ENCODE measurements around the gene MPP7.

The MPP7 gene

DNA sequence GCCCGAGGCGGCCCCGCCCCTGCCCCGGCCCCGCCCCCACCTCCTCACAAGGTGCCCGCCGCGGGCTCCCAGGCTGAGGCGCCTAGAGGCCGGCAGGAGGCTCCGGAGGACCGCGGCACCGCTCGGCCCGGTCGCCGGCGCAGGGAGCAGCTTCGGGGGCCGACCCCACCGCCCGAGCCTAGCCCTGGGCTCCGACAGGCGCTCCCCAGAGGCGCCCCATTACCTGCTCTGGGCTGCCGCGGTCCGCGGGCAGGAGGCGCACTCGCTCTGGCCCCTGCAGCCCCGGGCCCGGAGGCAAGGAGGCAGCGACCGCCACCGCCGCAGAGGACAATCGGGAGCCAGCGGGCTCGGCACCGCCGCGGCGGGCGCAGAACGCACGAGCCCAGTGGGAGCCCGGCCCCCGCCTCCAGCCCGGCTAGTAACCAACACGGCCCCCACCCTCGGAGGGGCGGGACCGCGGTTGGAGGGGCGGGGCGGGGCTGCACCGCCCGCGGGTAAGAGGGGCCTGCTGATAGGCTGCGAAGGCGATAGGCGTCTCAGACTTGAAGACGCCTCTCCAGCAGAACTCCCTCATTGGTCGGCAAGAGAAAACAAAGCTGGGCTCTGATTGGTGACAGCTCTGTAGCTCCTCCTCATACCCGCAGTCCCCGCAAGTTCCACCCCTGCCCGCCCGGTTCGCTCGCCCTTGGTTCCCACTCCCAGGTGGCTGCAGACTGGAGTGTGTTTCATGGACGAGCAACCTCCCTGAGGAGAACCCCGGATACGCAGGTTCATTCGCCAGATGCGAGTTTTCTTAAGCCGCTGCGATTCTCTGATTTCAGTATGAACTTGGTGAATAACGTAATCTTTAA, at the start of gene MPP7:
Gene MPP7, minus strand, starts transcription at position 427 of the 851 bp plus-strand sequence. CDS start 64,460 bp downstream, outside the sequence.
- no peak for TF ChIP-seq GATA2 (IDR thresholded peaks at IDR 0.05; ENCODE audit: low read depth, low read length)
- TF ChIP-seq GATA3 (IDR thresholded peaks at IDR 0.05; ENCODE audit: low read depth, low read length) = no peak

DNA sequence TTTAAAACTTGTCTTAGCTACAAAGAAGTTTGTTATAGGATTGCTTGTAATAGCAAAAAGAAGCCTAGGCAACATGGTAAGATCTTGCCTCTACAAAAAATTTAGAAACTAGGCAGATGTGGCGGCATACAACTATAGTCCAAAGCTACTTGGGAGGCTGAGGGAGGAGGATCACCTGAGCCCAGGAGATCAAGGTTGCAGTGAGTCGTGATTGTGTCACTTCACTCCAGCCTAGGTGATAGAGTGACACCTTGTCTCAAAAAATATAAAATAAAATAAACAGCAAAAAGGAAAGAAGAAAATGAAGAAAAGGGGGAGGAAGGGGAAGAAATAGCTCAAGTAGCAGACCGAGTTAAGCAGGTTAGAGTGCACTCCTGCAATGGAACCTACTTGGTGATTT, 47.0 kb upstream of the MPP7 start:
- no peak for TF ChIP-seq GATA2 (IDR thresholded peaks at IDR 0.05; ENCODE audit: low read depth, low read length)
- no peak for TF ChIP-seq GATA3 (IDR thresholded peaks at IDR 0.05; ENCODE audit: low read depth, low read length)

GRCh38 chr10:28343987-28344895, 41.4 kb upstream of the MPP7 start:
- TF ChIP-seq GATA3 (IDR thresholded peaks at IDR 0.05; ENCODE audit: low read depth, low read length) (no peak), GATA2 (IDR thresholded peaks at IDR 0.05; ENCODE audit: low read depth, low read length) (no peak)

GRCh38 chr10:28343252-28343651, 40.4 kb upstream of the MPP7 start:
- TF ChIP-seq GATA2 (IDR thresholded peaks at IDR 0.05; ENCODE audit: low read depth, low read length) (no peak), GATA3 (IDR thresholded peaks at IDR 0.05; ENCODE audit: low read depth, low read length) (no peak)

GRCh38 chr10:28332726-28333125, 29.9 kb upstream of the MPP7 start:
- TF ChIP-seq GATA2 (IDR thresholded peaks at IDR 0.05; ENCODE audit: low read depth, low read length) = no peak

DNA sequence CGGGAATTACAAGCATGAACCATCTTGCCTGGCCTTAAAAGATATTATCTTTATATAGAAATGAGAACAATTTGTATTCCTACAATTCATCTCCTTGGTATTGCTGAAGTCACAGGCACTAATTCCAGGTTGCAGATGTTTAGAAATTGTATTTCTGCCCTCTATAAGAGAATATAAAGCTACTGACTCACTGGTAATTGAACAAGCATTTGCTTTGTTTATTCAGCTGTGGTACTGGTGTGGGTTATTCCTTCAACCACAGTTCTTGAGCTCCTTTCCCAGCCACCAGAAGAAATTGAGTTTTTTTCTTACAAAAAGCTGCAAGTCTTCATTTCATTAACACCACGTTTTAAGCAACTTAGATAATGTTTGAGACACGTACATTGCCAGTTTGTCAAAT, 29.0 kb upstream of the MPP7 start:
- no peak for TF ChIP-seq GATA2 (IDR thresholded peaks at IDR 0.05; ENCODE audit: low read depth, low read length)

GRCh38 chr10:28331066-28331465, 28.2 kb upstream of the MPP7 start:
- TF ChIP-seq GATA2 (IDR thresholded peaks at IDR 0.05; ENCODE audit: low read depth, low read length) = no peak
- TF ChIP-seq GATA3 (IDR thresholded peaks at IDR 0.05; ENCODE audit: low read depth, low read length) = no peak

GRCh38 chr10:28328346-28328745, 25.5 kb upstream of the MPP7 start:
- TF ChIP-seq GATA2 (IDR thresholded peaks at IDR 0.05; ENCODE audit: low read depth, low read length) = no peak
- TF ChIP-seq GATA3 (IDR thresholded peaks at IDR 0.05; ENCODE audit: low read depth, low read length) = no peak

DNA sequence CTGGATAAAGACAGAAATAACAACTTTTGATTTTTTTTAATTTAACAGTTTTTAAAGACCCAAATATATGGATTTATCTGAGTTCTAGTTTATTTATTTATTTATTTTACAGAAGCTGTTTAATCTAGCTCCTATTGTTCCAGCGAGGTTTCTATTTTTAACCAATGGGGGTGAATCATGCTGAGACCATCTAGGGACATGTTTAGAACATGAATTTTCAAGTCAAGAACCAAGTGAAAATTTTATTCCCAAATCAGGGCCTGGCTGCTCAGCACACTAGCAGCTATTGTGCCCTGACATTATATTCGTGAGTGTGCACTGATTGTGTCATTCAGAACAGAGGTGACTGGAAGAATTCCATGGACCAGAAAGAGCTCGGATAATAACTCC, 24.6 kb upstream of the MPP7 start:
- TF ChIP-seq GATA3 (IDR thresholded peaks at IDR 0.05; ENCODE audit: low read depth, low read length) = no peak
- TF ChIP-seq GATA2 (IDR thresholded peaks at IDR 0.05; ENCODE audit: low read depth, low read length) = no peak

DNA sequence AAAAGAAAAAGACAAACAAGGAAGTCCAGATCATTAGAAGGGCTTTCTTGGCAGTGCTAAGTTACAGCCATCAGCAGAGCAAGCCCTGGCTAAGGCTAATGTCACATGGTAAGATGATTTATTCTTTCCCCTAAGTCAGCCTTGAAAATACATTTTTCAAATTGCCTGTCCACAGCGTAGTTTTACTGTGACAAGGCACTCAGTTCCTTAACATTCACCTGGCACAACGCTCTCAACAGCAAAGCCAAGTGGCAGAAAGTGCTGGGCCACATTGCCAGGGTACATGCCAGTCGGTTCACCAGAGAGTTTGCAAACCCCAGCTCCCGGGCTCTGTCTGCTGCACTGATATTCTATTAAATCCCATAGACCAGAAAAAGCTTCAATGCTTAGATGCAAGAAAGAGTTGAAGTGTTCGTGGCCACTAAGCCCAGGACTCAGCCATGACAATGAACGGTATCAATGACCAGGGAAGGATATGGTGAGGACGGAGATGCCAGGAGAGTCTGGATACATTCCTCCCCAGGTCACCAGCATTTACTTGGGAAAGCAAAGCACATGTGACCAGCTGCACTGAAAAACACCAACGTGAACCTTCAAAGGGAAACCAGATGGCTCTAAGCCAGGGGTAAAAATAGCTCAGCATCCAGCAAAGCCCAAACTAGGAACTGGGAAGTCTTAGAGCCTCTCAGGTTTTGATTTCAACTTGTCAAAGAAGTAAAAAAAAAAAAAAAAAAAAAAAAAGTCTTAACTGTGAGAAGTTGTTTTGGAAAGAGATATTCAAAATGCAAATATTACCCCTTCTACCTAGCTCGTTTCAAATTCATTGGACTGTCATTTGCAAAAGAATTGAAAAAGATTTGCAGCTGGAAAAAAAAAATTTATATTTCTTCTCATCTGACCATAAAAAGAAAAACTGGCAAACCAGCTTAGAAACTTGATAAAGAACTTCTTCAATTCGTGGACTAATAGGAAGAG, 23.9 kb upstream of the MPP7 start:
- TF ChIP-seq GATA3 (IDR thresholded peaks at IDR 0.05; ENCODE audit: low read depth, low read length) (no peak), GATA2 (IDR thresholded peaks at IDR 0.05; ENCODE audit: low read depth, low read length) (no peak)

DNA sequence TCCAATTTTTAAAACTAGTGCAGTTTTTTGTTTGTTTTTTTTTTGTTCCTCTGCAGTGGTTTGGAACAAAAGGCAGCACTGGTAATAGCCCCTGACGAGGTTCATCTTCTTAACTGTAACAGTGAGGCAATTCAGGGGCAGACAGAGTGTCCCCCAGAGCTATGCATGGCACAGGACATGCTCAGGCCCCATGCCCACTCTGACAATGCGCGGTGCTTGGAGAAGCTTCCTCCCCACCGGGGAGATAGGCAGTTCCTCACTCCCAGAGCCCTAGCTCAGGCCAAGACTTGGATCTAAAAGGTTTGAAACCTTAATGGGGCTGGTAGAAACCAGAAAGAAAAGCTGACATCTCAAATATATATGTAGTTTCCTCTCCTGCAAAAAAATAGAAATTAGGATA, 17.9 kb upstream of the MPP7 start:
- no peak for TF ChIP-seq GATA2 (IDR thresholded peaks at IDR 0.05; ENCODE audit: low read depth, low read length)
- no peak for TF ChIP-seq GATA3 (IDR thresholded peaks at IDR 0.05; ENCODE audit: low read depth, low read length)

- TF ChIP-seq GATA3 (IDR thresholded peaks at IDR 0.05; ENCODE audit: low read depth, low read length) (no peak), GATA2 (IDR thresholded peaks at IDR 0.05; ENCODE audit: low read depth, low read length) (no peak)
These were observed 17.2 kb upstream of the MPP7 start for GRCh38 chr10:28320090-28320489.

- TF ChIP-seq GATA2 (IDR thresholded peaks at IDR 0.05; ENCODE audit: low read depth, low read length) = no peak
- TF ChIP-seq GATA3 (IDR thresholded peaks at IDR 0.05; ENCODE audit: low read depth, low read length) = no peak
These were observed 15.8 kb upstream of the MPP7 start for GRCh38 chr10:28318626-28319025.

- TF ChIP-seq GATA3 (IDR thresholded peaks at IDR 0.05; ENCODE audit: low read depth, low read length) (no peak), GATA2 (IDR thresholded peaks at IDR 0.05; ENCODE audit: low read depth, low read length) (no peak)
These were observed 14.9 kb upstream of the MPP7 start for GRCh38 chr10:28317760-28318159.

Data from SH-SY5Y (cell line).